HUES6 (cell line): ENCODE measurements around the gene NCL.

ENCODE experiments used
- H3K27ac ChIP-seq: 2 replicates; pipeline ENCODE4 v1.7.0; 2013; ENCODE audit warnings: low read depth, mild to moderate bottlenecking, low read length, inconsistent platforms
- H3K27me3 ChIP-seq: 2 replicates; pipeline ENCODE4 v1.6.1; 2013; ENCODE audit warnings: low read length; ENCODE audit not compliant: control insufficient read depth, insufficient read depth
- H3K36me3 ChIP-seq: 2 replicates; pipeline ENCODE4 v1.6.1; 2013; ENCODE audit warnings: low read length; ENCODE audit not compliant: control insufficient read depth, insufficient read depth
- H3K4me1 ChIP-seq: 2 replicates; pipeline ENCODE4 v1.6.1; 2013; ENCODE audit warnings: low read length; ENCODE audit not compliant: control insufficient read depth, insufficient read depth
- H3K4me3 ChIP-seq: 2 replicates; pipeline ENCODE4 v1.5.1; 2013; ENCODE audit warnings: low read depth, low read length
- H3K9ac ChIP-seq: one replicate; pipeline ENCODE4 v1.6.1; 2013; ENCODE audit warnings: mild to moderate bottlenecking, low read length
- H3K9me3 ChIP-seq: 2 replicates; pipeline ENCODE4 v1.6.1; 2013; ENCODE audit warnings: low read depth, low read length; ENCODE audit not compliant: control insufficient read depth, insufficient read depth

The NCL gene

GRCh38 chr2:231427116-231427515, 37.2 kb downstream of the NCL start:
- Histone ChIP-seq H3K27ac (no peak overlapping the region), H3K9ac (no peak overlapping the region), H3K4me3 (no peak overlapping the region), H3K27me3 (peaks cover 27% of the 10 kb centered on the region), H3K4me1 (peaks cover 20% of the 10 kb centered on the region), H3K36me3 (no peaks in the 10 kb centered on the region), H3K9me3 (peaks cover 30% of the 10 kb centered on the region)

DNA sequence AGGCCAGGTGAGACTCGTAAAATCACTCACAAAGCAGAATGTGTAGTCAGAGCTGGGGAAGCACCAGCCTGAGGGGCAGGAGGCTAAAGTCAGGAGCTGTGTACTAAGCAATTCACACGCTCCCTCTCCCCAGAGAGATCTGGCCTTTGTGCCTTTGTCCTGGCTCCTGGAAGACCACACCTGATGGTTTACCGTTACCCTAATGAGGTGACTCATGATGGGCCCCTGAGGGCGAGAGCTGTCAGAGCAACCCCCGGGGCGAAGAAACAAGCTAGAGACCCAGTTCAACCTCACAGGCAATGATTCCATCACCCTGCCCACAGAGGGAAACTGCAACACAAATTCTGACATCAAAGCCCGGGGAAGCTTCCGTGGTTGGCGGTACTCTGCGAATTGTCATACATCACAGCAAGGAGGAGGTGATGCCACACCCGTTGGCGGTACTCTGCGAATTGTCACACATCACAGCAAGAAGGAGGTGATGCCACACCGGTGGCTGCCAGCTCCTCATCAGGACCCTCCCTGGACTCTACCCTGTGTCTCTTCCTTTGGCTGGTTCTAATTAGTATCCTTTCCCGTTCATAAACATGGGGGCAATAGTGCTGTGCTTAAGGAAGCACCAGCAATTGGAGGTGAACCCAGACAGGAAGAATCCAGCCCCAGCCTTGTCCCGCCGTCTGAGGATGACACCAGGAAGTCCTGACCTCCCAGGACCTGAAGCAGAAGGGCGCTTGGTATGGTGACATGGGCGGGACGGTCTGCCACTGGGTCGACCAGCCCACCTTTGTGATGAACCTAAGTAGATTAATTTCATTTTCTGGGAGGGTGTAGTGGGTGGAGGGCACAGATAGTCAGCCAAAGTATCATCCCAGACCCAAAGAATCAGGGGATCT, 38.2 kb downstream of the NCL start:
- H3K27ac ChIP-seq, result no peak overlapping the region
- H3K9me3 ChIP-seq, result peaks cover 19% of the 10 kb centered on the region

DNA sequence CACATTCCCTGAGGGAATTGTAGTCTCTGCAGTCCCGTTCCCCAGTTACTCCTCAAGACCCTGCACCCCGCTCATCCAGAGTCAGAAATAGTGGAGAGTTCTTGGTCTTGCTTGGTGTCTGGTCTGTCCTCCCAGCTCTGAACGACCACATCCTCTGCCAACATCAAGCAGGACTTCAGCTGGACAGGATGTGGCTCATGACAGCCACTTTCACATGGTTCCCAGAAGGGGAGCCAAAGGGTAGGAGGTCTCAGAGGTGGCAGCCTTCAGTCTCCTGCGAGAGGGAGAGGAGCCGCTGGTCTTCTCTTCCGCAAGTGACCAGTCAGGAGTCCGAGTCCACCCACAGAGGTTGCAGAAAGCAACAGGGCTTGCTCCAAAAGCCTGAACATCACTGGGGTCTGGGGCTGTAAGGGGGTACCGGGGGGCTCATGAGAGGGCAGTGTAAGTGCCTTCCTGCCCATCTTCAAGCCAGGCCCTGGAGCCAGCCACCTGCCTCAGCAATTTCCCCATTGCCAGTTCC, 38.9 kb downstream of the NCL start:
- H3K27ac ChIP-seq, result no peak overlapping the region
- peaks cover 32% of the 10 kb centered on the region for H3K27me3 ChIP-seq
- H3K9ac ChIP-seq, result no peak overlapping the region
- peaks cover 14% of the 10 kb centered on the region for H3K9me3 ChIP-seq
- no peak overlapping the region for H3K4me3 ChIP-seq
- peaks cover 20% of the 10 kb centered on the region for H3K4me1 ChIP-seq
- H3K36me3 ChIP-seq, result no peaks in the 10 kb centered on the region

More for the DNA sequence above, 38.2 kb downstream of the NCL start:
- Histone ChIP-seq H3K27me3 (peaks cover 32% of the 10 kb centered on the region), H3K9ac (no peak overlapping the region), H3K36me3 (no peaks in the 10 kb centered on the region), H3K4me3 (no peak overlapping the region), H3K4me1 (peaks cover 20% of the 10 kb centered on the region)

DNA sequence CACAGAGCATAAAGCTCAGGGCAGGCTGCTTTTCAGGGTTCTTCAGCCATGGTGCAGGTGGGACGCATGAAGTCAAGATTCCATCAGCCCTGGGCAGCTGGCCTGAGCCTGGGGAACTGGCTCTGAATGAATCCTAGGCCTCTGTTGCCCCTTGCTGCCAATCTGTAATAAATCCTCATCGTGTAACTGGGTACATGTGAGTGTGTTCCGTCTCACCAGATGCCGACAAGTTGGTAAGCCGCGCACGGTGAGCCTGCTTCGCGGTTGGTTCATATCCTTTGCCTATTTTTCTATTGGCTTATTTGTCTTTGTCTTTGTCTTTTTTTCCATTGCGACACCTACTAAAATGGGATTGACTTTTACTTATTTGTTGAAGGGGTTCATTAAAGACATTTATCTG, 41.1 kb downstream of the NCL start:
- Histone ChIP-seq H3K4me3 (no peak overlapping the region), H3K36me3 (no peaks in the 10 kb centered on the region), H3K4me1 (peaks cover 15% of the 10 kb centered on the region), H3K27ac (no peak overlapping the region), H3K9me3 (no peaks in the 10 kb centered on the region), H3K9ac (no peak overlapping the region), H3K27me3 (peaks cover 32% of the 10 kb centered on the region)

DNA sequence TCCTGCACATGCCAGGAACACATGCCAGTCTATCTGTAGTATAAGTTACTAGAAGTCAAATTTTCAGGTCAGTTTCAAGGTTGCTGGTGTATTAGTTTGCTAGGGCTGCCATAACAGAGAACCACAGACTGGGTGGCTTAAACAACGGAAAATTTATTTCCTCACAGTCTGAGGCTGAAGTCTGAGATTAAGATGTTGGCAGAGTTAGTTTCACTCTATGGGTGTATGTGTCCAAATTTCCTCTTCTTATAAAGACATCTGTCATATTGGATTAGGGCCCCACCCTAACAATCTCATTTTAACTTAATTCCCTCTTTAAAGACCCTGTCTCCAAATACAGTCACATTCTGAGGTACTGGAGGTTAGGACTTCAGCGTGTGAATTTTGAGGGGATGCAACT, 42.2 kb downstream of the NCL start:
- Histone ChIP-seq H3K4me1 (peaks cover 15% of the 10 kb centered on the region), H3K4me3 (no peak overlapping the region), H3K27ac (no peak overlapping the region), H3K9ac (no peak overlapping the region), H3K27me3 (peaks cover 29% of the 10 kb centered on the region), H3K9me3 (no peaks in the 10 kb centered on the region), H3K36me3 (no peaks in the 10 kb centered on the region)

GRCh38 chr2:231421051-231421580, 43.2 kb downstream of the NCL start:
- H3K36me3 ChIP-seq, result no peaks in the 10 kb centered on the region
- H3K9me3 ChIP-seq, result no peaks in the 10 kb centered on the region
- no peak overlapping the region for H3K4me3 ChIP-seq
- H3K27ac ChIP-seq, result no peak overlapping the region
- H3K9ac ChIP-seq, result no peak overlapping the region
- peaks cover 20% of the 10 kb centered on the region; the same call in 1 of the 2 replicates for H3K27me3 ChIP-seq
- peaks cover 12% of the 10 kb centered on the region for H3K4me1 ChIP-seq

GRCh38 chr2:231418820-231419640, 45.3 kb downstream of the NCL start:
- Histone ChIP-seq H3K4me3 (no peak overlapping the region), H3K4me1 (peaks cover 8% of the 10 kb centered on the region), H3K9ac (no peak overlapping the region), H3K27me3 (peaks cover 9% of the 10 kb centered on the region; the same call in 1 of the 2 replicates), H3K9me3 (no peaks in the 10 kb centered on the region), H3K36me3 (no peaks in the 10 kb centered on the region), H3K27ac (no peak overlapping the region)

DNA sequence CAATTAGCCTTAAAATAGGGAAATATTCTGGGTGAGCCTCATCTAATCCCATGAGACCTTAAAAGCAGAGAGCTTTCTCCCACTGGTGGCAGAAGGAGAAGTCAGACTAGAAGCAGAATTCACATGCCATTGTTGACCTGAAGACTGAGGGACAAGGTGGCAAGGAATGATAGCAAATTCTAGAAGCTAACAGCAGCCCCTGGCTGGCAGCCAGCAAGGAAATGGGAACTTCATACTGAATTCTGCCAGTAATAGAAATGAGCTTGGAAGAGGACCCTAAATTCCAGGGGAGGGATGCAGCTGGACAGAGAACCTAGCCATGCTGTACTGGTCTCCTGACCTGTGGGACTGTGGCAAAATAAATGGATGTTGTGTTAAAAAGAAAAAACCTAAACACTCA, 49.3 kb downstream of the NCL start:
- Histone ChIP-seq H3K9ac (no peak overlapping the region), H3K4me1 (peaks cover 35% of the 10 kb centered on the region), H3K9me3 (peaks cover under 1% of the 10 kb centered on the region), H3K4me3 (no peak overlapping the region), H3K36me3 (no peaks in the 10 kb centered on the region), H3K27me3 (no peaks in the 10 kb centered on the region), H3K27ac (no peak overlapping the region)

DNA sequence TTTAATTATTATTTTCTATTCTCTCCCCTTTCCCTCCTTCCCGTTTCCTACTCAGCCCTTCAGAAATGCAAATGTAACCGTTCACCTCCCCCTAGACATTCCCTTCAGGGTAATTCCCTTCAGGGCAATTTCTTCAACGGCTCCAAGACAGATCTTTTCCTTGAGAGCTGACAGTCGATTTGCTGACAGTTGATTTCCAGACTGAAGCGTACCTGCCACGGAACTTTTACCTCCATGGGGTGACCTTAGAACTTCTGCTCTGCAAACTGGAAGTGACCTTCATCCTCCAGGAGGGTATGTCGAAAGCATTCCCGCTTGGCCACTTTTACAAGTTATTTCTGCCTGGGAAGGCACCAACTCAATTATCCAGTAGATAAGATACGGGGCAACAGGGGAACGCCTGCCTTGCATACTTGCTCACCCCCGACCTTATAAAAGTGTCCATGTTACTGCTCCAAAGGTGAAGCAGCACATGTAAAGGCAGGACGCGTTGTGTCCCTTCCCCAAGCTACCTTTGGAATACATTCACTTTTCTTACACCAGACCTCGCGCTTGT, 50.3 kb downstream of the NCL start:
- Histone ChIP-seq H3K36me3 (no peaks in the 10 kb centered on the region), H3K4me1 (peaks cover 35% of the 10 kb centered on the region), H3K27me3 (no peaks in the 10 kb centered on the region), H3K4me3 (peak overlapping the region; percentile 11; the same call in 1 of the 2 replicates), H3K9ac (peak overlapping the region; percentile 5), H3K27ac (no peak overlapping the region), H3K9me3 (peaks cover 10% of the 10 kb centered on the region)

DNA sequence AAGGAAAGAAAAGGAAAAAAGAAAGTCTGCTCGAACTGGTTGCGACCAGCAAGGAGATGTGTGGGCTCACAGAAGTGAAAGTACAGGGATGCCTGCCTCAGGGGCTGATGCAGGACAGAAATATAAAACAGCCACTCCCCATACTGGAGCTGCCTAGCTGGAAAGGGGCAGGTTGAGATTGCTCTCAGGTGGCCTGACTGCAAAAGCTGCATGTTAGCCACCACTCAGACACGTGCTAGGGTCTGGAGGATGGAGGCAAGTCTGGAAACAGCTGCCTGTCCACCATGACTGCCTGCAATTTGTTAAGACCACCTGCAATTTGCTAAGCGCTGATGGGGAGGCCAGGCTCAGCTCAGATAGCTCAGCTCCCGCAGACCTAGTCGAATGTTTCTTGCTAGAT, 50.8 kb downstream of the NCL start:
- Histone ChIP-seq H3K9ac (peak overlapping the region; percentile 58), H3K4me1 (peaks cover 35% of the 10 kb centered on the region), H3K4me3 (peak overlapping the region; percentile 21; the same call in 1 of the 2 replicates), H3K9me3 (peaks cover 13% of the 10 kb centered on the region), H3K36me3 (no peaks in the 10 kb centered on the region), H3K27me3 (no peaks in the 10 kb centered on the region), H3K27ac (no peak overlapping the region; the same call in 1 of the 2 replicates)
